GM12878 (cell line): Measurements from ENCODE around the gene USP12.

Experiments used
- ATF7 ChIP-seq: fragments of 450-650 bp; IDR thresholded peaks from 2 replicates; pipeline ENCODE4 v1.6.1; 2016; ENCODE audit warnings: low read depth, mild to moderate bottlenecking
- BHLHE40 ChIP-seq, 2 experiments: fragments of 450-650 bp in 1 of 2; IDR thresholded peaks; 2 replicates each; pipeline ENCODE4 v1.6.1; 2011 to 2017; ENCODE audit warnings: low read depth in 2 of 2, borderline replicate concordance in 1 of 2, improper control_type of control experiment in 1 of 2, low read length in 1 of 2, mild to moderate bottlenecking in 1 of 2
- CTCF ChIP-seq, 3 experiments: IDR thresholded peaks in 2 of 3; conservative IDR thresholded peaks in 1 of 3; 2 replicates each; pipeline ENCODE4 v1.5.1; 2011; ENCODE audit warnings: low read depth in 3 of 3, low read length in 3 of 3, mild to moderate bottlenecking in 3 of 3, control low read depth in 2 of 3, moderate library complexity in 2 of 3, inconsistent platforms in 1 of 3, mixed read lengths in 1 of 3; ENCODE audit not compliant: control insufficient read depth in 2 of 3, insufficient read depth in 1 of 3; ENCODE audit errors: extremely low read depth in 1 of 3
- CUX1 ChIP-seq: IDR thresholded peaks from 2 replicates; pipeline ENCODE4 v1.6.1; 2012; ENCODE audit warnings: improper control_type of control experiment, low read depth, low read length; ENCODE audit not compliant: insufficient replicate concordance
- EP300 ChIP-seq, 2 experiments: fragments of 150-350 bp in 1 of 2; IDR thresholded peaks; 2 replicates each; pipeline ENCODE4 v1.6.1; 2011 to 2012; ENCODE audit warnings: low read depth in 2 of 2, low read length in 2 of 2, borderline replicate concordance in 1 of 2, improper control_type of control experiment in 1 of 2, inconsistent platforms in 1 of 2; ENCODE audit not compliant: control insufficient read depth in 1 of 2
- EZH2 ChIP-seq: IDR thresholded peaks from 2 replicates; pipeline ENCODE4 v1.6.1; 2012; ENCODE audit warnings: low read depth, mild to moderate bottlenecking, control low read depth, inconsistent platforms, low read length, borderline replicate concordance; ENCODE audit not compliant: control insufficient read depth
- HCFC1 ChIP-seq: fragments of 150-350 bp; IDR thresholded peaks from 2 replicates; pipeline ENCODE4 v1.6.1; 2014; ENCODE audit warnings: low read length
- IKZF2 ChIP-seq, 2 experiments: fragments of 450-650 bp; IDR thresholded peaks; 2 replicates each; pipeline ENCODE4 v1.6.1; 2017; ENCODE audit warnings: mild to moderate bottlenecking in 2 of 2, moderate library complexity in 2 of 2
- SMC3 ChIP-seq: IDR thresholded peaks from 2 replicates; pipeline ENCODE4 v1.6.1; 2011; ENCODE audit warnings: low read length, improper control_type of control experiment, borderline replicate concordance
- WRNIP1 ChIP-seq: IDR thresholded peaks from 2 replicates; pipeline ENCODE4 v1.6.1; 2011; ENCODE audit warnings: low read depth, low read length, improper control_type of control experiment, borderline replicate concordance
- ZNF24 ChIP-seq: fragments of 450-650 bp; IDR thresholded peaks from 2 replicates; pipeline ENCODE4 v1.6.1; 2017; ENCODE audit warnings: antibody characterized with exemption, mild to moderate bottlenecking

- TF ChIP-seq CTCF (IDR thresholded peaks at IDR 0.05 in 2 of 3, conservative IDR thresholded peaks at IDR 0.05 in 1 of 3; ENCODE audit: control insufficient read depth in 2 of 3, extremely low read depth in 1 of 3, insufficient read depth in 1 of 3, low read depth in 3 of 3, low read length in 3 of 3) (no peak), EZH2 (no peak), ZNF24 (no peak), BHLHE40 (IDR thresholded peaks at IDR 0.05; ENCODE audit: borderline replicate concordance in 1 of 2, low read depth in 2 of 2, low read length in 1 of 2) (no peak), SMC3 (no peak), ATF7 (no peak), EP300 (IDR thresholded peaks at IDR 0.05; ENCODE audit: borderline replicate concordance in 1 of 2, control insufficient read depth in 1 of 2, low read depth in 2 of 2, low read length in 2 of 2) (no peak), IKZF2 (IDR thresholded peaks at IDR 0.05) (no peak), CUX1 (no peak), WRNIP1 (no peak), HCFC1 (no peak)
Measured at GRCh38 chr13:27183561-27184147, 12.0 kb upstream of the USP12 start.
